HG03558 (cell line): ENCODE measurements around the gene ANXA8.
"Not testable (repeated sequence)": the region's sequence is repeated elsewhere in the genome, so short reads cannot be mapped to it uniquely, and the experiment has no call there.

Source experiments
- ATAC-seq: cut with Tn5 transposase; IDR thresholded peaks from one replicate; pipeline ENCODE4 v1.9.1; 2021; ENCODE audit warnings: moderate number of reproducible peaks; ENCODE audit not compliant: unreplicated experiment; ENCODE audit errors: extremely low read depth

The ANXA8 gene, protein sequence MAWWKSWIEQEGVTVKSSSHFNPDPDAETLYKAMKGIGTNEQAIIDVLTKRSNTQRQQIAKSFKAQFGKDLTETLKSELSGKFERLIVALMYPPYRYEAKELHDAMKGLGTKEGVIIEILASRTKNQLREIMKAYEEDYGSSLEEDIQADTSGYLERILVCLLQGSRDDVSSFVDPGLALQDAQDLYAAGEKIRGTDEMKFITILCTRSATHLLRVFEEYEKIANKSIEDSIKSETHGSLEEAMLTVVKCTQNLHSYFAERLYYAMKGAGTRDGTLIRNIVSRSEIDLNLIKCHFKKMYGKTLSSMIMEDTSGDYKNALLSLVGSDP

DNA sequence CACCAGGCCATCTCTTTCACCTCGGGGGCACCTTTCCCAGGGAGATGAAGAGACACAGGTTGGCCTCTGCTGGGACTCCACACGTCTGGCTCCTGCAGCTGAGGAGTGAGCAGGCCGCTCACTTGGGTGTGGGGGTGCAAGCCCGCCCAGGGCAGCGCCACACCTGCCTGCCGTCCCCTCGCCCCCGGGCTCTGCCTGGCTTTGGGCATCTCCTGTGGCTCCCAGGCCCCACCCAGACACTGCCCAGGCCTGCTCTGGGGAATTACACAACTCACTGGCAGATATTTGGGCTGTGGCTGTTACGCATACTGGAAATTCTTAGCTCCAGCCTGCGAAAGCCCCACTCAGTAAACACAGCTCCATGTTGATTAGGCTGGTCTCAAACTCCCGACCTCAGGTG lies at the start of gene ANXA8:
Gene ANXA8, minus strand, starts transcription at position 193 of the 400 bp plus-strand sequence. Its CDS starts 182 bp downstream, at position 11.
- not testable (repeated sequence) for ATAC-seq

DNA sequence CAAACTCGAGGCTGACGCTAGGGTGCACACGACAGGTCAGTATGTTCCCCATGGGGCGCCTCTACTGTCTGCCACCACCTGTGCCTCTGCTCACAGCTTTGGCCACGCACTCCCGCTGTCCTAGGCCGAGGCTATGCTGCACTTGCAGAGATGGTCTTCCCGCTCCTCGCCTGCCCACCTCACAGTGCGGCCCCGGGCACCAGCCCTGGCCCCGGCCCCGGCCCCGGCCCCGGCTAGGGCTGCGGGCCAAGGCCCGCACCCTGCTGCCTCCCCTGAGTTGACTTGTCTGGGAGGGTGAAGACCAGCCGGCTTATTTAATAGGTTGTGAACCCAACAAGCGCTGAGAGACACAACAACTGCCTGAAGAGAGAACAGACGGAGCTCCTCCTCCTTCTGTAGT lies 39.6 kb upstream of the ANXA8 start, which contains the start of gene AGAP9:
Gene AGAP9, minus strand, starts transcription at position 164 of the 400 bp plus-strand sequence. Its CDS starts 112 bp downstream, at position 52.
- ATAC-seq: not testable (repeated sequence)

DNA sequence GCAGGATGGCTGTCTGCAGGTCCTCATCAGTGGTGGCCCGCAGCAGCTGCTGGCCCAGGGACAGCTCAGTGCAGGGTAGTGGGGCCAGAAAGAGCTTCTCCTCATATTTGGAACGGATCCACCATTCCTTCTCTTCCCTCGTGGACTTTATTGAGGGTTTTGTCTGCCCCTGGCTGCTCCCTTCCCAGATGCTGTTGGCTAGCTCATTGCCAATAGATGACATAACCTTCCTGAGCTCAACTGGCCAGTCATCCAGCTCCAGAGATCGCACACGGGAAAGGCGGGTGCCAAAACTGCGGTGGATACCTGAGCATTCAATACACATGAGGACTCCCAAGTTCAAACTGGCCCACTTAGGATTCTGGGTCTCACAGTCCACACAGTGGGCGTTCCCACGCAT lies 18.4 kb upstream of the ANXA8 start:
- not testable (repeated sequence) for ATAC-seq

DNA sequence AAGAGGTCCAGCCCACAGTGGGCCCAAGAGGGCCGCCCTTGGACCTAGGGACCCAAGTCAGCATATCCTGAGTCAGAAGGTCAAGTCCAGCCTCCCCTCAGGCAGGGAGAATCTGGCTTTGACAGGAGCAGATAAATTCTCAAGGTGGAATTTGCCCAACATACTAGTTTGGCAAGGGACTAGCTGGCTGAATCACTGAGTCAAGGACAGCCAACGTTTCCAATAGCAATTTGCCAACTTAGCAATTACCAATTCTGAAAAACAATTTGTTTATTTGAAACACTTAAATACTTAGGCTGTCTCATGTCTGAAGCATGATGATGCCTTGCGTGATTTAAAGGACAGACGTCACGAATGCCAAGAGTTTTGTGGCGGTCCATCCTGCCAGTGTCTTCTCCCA lies 10.3 kb upstream of the ANXA8 start:
- ATAC-seq: not testable (repeated sequence)

DNA sequence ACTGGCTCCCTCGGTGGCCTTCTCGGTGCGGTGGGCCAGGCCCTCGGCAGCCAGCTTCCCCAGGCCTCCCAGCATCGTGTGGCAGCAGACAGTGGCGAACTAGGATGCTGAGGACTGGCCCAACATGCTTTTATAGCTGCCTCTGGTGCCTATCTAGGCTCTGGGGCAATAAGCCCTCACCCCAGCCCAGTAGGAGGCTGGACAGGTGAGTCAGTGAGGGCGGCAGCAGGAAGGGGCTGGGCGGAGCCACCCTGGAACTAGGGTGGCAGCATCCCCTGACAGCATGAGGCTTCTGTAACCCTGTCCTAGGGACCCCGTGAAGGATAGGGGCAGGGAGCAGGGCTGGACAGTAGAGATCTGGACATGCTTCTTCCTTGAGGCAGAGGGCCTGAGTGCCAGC lies 7.7 kb upstream of the ANXA8 start, which contains the start of gene FAM25G:
Gene FAM25G, minus strand, starts transcription at position 101 of the 400 bp plus-strand sequence. Its CDS starts 26 bp downstream, at position 75.
- not testable (repeated sequence) for ATAC-seq

DNA sequence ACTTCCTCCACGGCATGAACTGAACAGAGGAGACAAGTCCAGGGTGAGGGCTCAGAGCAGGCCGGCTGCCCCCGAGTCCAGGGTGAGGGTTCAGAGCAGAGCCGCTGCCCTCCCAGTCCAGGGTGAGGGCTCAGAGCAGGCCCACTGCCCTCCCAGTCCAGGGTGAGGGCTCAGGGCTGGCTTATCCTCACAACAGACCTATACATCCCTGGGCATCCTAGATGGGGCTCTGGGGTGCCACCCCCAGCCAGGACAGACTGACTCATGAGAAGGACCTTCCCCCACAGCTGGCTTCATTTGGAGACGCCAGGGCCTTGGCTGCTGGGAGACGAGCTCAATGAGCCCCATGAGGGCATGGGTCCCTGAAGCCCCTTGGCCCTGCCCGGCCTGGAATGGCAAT lies 5.7 kb upstream of the ANXA8 start:
- not testable (repeated sequence) for ATAC-seq

DNA sequence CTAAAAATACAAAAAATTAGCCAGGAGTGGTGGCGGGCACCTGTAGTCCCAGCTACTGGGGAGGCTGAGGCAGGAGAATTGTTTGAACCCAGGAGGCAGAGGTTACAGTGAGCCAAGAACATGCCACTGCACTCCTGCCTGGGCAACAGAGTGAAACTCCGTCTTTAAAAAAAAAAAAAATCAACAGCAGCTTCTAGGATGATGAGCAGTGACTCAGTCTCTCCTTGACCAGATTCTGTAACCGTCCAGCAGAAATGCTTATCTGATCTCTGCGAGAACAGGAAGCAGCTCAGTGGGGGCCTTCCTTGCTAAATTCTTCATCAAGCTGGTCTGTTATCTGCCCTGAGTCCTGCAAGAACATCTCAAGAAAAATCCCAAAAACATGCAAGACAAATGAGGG lies 2.0 kb upstream of the ANXA8 start:
- ATAC-seq: not testable (repeated sequence)

DNA sequence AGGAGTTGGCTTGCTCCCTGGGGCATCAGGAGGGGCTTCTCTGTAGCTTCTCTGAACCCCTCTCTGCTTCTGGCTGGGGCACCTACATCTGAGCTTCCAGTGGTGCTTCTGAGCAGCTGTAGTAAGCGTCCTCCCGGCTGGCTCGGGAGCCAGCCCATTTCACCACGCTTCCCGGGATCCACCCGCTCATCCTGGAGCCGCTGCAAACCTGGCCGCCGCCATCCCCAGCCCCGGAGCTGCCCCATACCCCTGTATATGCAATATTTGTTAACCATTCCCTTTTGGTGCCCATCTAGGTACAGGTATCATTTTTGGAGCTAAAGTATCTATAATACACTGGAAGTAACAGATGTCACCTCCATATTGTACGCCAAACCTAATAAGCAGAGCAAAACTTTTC lies 871 bp upstream of the ANXA8 start:
- ATAC-seq: not testable (repeated sequence)

DNA sequence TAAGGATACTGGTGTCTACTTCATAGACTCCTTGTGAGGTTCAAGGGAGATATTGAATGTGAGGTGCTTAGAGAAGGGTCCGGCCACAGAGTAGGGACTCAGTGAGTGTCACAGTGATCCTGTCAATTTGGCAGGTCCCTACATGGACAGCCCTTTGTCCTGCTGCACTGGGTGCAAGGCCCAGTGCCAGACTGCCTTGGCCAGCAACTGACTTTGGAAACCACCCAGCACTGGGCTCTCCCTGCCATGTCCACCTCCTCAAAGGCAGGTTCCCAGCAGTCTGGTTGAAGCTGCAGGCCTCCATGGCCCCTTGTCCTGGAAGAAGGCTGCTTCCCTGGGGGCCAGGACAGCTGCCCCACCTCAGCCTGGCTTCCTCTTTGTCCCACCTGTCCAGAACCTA lies 1.5 kb downstream of the ANXA8 start:
- ATAC-seq: not testable (repeated sequence)

DNA sequence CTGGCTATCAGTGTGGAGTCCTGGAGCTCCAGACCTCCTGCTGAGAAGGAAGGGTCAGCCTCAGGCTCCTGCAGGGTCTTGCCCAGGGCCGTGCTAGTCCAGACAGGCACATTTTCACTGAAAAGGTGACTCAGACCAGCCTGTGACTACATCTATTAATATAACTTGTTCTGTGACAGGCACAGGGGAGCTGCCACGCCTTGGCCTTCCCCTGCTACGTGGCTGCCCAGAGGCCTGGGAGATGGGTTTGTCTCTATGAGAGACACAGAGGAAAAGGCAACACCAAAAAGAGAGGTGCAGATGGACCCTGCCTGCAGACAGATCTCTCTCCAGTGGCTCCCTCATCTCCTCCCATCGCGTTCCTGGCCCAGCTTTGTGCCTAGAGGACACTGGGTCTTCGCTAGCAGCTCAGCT lies 2.1 kb downstream of the ANXA8 start:
- ATAC-seq: not testable (repeated sequence)

DNA sequence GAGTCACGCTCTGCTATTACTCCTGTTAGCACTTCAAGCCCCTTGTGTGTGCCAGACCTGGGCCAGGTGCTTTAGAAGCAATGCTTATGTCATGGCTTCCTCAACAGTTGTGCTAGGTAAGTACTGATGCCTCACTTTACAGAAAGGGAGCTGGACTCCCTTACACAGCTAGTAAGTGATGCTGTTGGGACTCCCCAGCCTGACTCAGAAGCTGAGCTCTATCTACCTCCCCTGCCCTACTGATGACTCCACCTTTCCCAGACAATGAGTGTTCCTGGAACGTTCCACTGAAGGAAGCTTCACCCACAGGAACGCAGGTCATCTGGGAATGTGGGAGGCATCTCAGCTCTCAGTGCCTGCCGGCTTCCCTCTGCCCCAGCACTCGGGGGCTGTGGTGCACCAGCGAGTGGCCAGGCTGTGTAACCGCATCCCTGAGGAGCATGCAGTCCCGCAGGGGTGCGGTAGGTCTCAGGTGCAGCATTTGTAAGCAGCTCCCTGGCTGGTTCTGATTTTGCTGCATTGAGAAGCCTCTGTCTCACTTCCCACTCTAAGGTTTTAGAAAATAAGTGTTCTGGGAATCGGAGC lies 2.6 kb downstream of the ANXA8 start:
- ATAC-seq: not testable (repeated sequence)

DNA sequence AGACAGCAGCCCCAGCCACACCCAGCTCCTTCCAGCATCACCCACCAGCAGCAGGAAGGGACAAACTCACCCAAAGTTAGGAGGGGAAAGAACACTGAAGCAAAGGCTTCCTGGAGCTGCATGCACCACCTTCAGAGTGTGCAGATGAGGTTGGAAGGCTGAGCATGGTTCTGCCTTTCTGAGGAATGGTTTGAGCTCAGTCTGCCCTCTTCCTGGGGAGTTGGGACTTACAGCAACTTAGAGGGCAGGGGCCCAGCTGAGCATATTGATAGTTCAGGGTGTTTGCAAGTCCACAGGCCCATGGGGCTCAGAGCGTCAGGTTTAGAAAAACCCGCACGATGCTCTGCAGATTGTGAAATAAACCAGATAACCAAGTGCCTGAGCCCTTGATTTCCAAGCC lies 3.8 kb downstream of the ANXA8 start:
- not testable (repeated sequence) for ATAC-seq

DNA sequence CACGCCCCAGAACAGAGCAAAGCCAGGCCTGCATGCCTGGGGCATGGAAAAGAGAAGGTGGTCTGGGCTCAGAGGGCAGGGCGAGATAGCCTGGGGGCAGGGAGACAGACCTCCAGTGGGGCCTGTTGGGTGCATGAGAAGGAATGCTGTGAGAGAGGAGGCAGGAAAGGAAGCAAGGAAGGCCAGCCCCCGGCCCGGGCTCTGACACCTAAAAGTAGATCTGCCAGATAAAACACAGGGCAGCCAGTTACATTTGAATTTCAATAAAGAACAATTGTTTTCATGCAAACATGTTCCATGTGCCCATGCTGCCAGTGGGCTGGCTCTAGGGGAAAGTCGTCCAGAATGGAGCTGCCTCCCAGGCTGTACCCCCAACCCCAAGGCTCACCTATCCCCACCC lies 5.8 kb downstream of the ANXA8 start:
- not testable (repeated sequence) for ATAC-seq

DNA sequence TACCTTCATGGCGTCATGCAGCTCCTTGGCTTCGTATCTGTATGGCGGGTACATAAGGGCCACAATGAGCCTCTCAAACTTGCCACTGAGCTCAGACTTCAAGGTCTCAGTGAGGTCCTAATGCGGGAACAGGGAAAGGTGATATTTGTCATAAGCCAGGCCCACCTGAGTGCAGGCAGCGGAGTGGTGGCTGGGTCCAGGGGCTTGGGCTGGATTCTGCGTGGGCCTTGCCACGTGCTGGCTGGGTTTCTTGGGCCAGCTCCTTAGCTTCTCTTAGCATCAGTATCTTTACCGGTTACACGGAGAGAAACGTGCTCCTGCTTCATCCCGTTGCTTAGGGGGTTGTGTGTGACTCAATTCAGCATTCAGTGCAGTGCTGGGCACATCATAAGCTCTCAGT lies 6.8 kb downstream of the ANXA8 start:
- ATAC-seq: not testable (repeated sequence)

DNA sequence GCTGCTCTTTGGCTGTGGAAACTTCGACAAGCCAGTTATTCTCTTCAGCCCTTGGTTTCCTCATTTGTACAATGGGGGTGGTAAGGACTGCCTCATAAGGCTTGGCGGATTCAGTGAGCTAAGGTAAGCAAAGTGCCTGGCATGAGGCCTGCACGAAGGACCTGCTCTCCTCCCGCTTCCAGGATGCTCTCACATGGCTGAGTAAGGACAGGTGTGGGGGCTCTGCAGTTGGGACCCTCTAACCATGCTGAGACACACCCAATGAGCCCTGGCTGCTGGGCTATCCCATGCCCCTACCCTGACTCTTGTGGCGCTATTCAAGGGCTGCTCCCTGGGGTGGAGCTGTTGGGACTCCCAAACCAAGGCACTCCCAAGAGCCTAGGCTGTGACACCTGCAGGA lies 8.8 kb downstream of the ANXA8 start:
- not testable (repeated sequence) for ATAC-seq

DNA sequence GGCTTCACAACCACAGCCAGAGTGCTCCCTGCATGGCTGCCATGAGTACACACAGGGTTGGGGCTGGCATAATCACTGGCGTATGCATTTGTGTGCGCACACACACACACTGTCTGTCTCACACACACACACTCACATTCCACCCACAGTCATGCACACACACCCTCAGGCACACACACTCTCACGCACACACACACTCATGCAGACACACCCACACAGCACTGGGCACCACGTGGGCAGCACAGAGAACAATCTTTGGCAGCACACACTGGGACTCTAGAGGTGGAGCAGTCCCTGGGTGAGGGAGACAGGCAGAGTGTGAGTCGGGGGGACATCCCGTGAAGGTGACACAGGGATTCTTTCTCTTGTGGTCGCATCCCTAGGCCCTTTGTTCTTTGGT lies 10.4 kb downstream of the ANXA8 start:
- not testable (repeated sequence) for ATAC-seq

DNA sequence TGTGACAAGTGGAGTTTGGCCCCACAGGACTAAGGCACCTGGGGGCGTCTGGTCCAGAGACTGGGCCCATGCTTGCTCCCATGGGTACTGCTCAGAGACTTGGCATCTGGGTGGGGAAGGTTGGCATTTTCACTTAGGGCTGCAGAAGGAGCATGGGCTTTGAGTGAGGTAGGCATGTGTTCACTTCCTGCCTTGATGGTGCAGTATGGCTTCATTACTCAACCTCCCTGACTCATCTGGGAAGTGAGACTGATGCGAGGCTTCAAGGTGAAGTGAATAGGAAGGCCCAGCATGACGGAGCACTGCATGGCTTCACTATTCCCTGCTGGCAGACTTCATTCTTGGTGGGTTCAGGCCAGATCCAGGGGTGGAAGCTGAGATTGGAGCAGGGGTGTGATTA lies 11.3 kb downstream of the ANXA8 start:
- not testable (repeated sequence) for ATAC-seq

DNA sequence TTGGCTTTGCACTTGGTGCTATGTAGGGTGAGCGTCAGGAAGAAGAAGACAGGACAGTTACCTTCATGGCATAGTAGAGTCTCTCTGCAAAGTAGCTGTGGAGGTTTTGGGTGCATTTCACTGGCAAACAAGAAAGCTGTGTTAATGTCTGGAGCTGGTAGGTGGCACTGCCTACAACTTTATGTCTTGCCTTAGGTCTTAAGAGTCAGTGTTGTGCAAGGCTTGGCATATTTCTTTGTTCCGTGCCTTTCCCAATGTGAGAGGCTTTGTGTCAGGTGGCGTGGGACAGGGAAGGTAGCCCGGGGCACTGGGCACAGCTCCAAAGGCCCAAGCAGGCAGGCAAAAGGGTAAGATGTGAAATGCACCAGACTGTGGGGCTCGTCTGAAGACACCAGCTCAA lies 11.8 kb downstream of the ANXA8 start:
- not testable (repeated sequence) for ATAC-seq

DNA sequence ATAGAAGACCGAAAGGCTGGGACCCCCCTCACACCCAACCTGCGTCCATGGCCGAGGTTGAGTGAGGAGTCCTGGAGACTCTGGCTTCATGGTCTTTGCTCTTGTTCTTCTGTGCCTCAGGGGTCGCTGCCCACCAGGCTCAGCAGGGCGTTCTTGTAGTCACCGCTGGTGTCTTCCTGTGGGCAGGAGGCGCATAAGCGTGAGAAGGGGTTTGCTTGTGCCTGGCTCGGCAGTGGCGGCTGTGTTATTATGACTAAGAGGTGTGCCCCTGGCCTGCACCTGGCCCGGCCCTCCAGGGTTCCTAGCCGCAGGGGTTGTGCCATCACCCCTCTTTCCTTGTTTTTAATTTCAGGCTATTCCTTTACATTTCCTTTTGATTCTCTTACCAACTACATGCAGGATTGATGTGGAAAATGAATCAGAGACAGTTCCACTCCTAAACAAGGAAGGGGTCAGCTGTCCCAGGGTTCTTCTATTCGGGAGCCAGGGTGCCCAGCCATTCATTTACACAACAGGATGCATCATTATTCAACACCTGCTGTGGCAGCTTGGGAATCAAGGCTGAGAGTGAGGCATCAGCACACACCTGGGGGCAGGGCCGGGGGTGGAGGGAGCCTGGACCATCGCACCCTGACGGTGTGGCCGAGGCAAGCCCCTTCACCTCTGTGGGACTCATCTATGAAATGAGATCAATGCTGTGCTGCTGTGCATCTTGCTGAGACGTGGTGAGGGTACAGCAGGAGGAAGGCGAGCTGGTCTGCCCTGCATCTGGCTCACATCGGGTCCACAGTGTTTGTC lies 15.0 kb downstream of the ANXA8 start:
- ATAC-seq: not testable (repeated sequence)

DNA sequence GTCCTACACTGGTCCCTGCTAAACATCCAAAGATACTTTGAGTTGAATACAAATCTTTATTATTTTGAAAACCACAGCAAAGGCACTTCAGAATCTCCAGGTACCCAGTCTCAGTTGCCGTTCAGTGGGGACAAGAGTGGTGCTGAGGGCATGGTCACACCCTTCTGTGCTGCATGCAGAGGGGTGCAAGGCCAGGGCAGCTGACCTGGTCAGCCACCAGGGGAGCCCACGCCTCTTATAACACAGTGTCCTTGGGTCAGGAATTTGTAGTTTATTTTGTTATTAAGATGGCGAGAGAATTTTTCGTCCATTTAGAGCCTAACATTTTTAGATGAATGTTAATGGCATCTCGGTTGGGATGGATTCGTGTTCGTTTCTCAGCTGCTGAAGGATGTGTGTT lies 16.0 kb downstream of the ANXA8 start:
- ATAC-seq: not testable (repeated sequence)

DNA sequence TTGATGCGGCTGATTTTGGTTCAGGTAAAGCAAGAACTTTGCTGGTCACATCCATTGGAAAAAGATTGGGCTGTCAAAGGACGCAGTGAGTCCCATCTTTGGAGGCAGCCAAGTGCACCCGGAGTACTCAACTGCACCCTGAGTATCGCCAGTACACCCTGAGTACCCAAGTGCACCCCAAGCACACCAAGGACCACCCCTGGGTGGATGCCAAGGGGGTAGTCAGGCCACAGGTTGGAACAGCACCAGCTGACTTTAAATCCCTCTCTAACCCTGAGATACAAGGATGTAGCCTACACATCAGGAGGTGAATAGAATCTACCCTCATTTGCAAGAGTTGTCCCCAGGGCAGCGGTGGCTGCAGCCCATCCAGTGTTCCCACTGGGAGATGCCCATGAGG lies 16.5 kb downstream of the ANXA8 start:
- not testable (repeated sequence) for ATAC-seq
